GM19455 (cell line): ENCODE results near the gene CCL8.

Experiments
- ATAC-seq: cut with Tn5 transposase; IDR thresholded peaks from one replicate; pipeline ENCODE4 v1.9.1; 2021; ENCODE audit not compliant: unreplicated experiment

Gene CCL8

GRCh38 chr17:34366529-34367107 lies 47.4 kb downstream of the CCL8 start:
- no peak for ATAC-seq

GRCh38 chr17:34367486-34368195 lies 48.4 kb downstream of the CCL8 start:
- ATAC-seq, result no peak

GRCh38 chr17:34368196-34368945 lies 49.1 kb downstream of the CCL8 start:
- ATAC-seq, result no peak

GRCh38 chr17:34368946-34369500 lies 49.8 kb downstream of the CCL8 start:
- ATAC-seq, result no peak

GRCh38 chr17:34369571-34369970 lies 50.3 kb downstream of the CCL8 start:
- no peak for ATAC-seq

- no peak for ATAC-seq
Observed at GRCh38 chr17:34370376-34370996, 51.3 kb downstream of the CCL8 start.

GRCh38 chr17:34370997-34371395 lies 51.8 kb downstream of the CCL8 start:
- no peak for ATAC-seq
